Activated T-cell treated with anti-CD3 and anti-CD28 coated beads, Interleukin-2, amount 50 U/mL, for 72 hours (primary cell): ENCODE results near the gene FAM174A. TPM values are rescaled to one million over a fixed set of nuclear protein-coding genes. Genes with fewer than 3 reads are reported as not detected.

Experiments
- ATAC-seq, 2 donors: fragments of 150-1000 bp; cut with Tn5 transposase; replicated peaks in 1 of 2; 2 replicates each; pipeline ENCODE4 v1.10.0; 2021; ENCODE audit warnings: moderate library complexity in 2 of 2, mild to moderate bottlenecking in 1 of 2
- DNase-seq, 2 donors: peaks; one replicate each; pipeline ENCODE4 v3.0.0; 2021 to 2022; ENCODE audit warnings: mixed read lengths in 1 of 2
- H3K27ac Mint-ChIP-seq: one replicate; pipeline ENCODE4 v1.8.0; 2022; ENCODE audit warnings: mild to moderate bottlenecking, moderate library complexity, mixed read lengths
- H3K27me3 Mint-ChIP-seq: one replicate; pipeline ENCODE4 v1.8.0; 2022; ENCODE audit warnings: low read depth, mixed read lengths
- H3K36me3 Mint-ChIP-seq, 2 donors: one replicate each; pipeline ENCODE4 v1.8.0; 2022; ENCODE audit warnings: mixed read lengths in 2 of 2, mild to moderate bottlenecking in 1 of 2; ENCODE audit not compliant: insufficient read depth in 2 of 2
- H3K4me1 Mint-ChIP-seq: one replicate; pipeline ENCODE4 v1.8.0; 2022; ENCODE audit warnings: low read depth, mixed read lengths
- H3K4me3 Mint-ChIP-seq, 2 donors: one replicate each; pipeline ENCODE4 v1.8.0; 2022; ENCODE audit warnings: mild to moderate bottlenecking in 2 of 2, mixed read lengths in 2 of 2, moderate library complexity in 2 of 2
- H3K9me3 Mint-ChIP-seq, 2 donors: one replicate each; pipeline ENCODE4 v1.8.0; 2022; ENCODE audit warnings: mixed read lengths in 2 of 2
- total RNA-seq, 2 donors: library from RNA; stranded (reverse); gene quantifications; one replicate each; pipeline ENCODE4 v1.2.3, GENCODE V29; 2022

Gene FAM174A
- total RNA-seq, 2 donors from 2014 or later: 6.3 to 7.8 TPM

DNA sequence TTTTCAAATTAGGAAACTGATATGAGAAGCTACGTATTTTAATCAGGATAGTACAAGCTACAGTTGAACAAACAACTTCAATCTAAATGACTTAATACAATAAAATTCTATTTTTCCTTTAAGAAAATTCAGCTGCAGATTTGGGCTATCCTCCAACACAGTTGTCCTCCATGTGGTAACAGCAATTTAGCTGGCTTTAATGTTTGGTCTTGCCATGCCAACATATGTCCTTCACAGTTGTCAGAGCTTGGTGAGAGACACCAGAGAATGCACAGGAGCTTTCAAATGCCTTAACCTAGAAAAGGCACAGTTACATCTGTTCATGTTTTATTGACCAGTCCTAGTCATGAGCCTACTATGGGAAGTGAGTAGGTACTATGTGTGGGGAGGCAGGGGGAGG lies 10.8 kb downstream of the FAM174A start:
- peaks cover 14% of the 10 kb centered on the region for H3K4me1 Mint-ChIP-seq
- no peaks in the 10 kb centered on the region for H3K27me3 Mint-ChIP-seq
- ATAC-seq (no peak), DNase-seq (no peak)
- H3K4me3 Mint-ChIP-seq: no peak overlapping the region
- no peak overlapping the region for H3K27ac Mint-ChIP-seq
- H3K36me3 Mint-ChIP-seq: no peaks in the 10 kb centered on the region
- no peaks in the 10 kb centered on the region for H3K9me3 Mint-ChIP-seq

DNA sequence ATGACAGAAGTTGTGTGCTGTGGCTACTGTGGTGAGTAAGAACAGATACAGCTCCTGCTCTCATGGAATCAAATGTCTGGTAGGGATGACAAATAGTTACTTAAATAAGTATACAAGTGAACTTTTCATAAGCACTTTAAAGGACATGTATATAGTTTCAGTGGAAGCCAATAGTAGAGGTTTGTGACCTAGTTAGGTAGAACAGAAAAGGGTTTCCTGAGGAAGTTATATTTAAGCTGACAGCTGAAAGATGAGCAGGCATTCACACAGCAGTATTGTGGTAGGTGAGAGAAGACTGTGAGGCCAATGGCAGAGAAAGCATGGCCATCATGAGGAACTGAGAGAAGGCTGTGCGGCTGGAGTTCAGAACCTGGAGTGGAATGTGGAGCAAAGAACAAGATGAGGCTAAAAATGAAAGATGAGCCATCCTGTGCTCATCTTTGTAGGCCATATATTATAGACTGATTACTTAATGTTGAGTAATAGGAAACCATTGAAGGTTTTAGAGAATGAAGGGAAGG lies 15.4 kb downstream of the FAM174A start:
- no peaks in the 10 kb centered on the region for H3K27me3 Mint-ChIP-seq
- peaks cover 18% of the 10 kb centered on the region for H3K4me1 Mint-ChIP-seq
- ATAC-seq (peak; percentile 40 to 86), DNase-seq (no peak)
- no peaks in the 10 kb centered on the region for H3K9me3 Mint-ChIP-seq
- peak overlapping the region in 1 of 2 donors; percentile 2 for H3K4me3 Mint-ChIP-seq
- H3K36me3 Mint-ChIP-seq: peaks cover 1 to 2% of the 10 kb centered on the region in 2 donors
- peak overlapping the region; percentile 5 for H3K27ac Mint-ChIP-seq

DNA sequence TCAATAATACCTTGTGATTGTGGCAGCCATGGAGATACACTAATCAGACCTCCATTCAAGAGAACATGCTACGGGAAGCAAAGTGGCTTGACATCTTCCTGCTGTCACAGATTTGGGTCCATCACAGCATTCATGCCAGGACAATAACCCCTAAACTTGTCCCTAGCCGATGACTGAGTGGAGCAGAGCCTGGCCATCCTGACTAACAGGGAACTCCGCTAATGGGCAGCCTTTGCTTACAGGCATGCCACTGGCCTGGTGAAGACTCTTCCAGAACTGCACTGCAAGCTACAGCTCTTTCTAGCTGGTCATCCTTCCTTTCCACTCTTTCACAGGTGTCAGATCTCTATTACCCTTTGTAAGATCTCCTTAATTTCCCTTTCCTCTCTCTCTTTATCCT lies 16.0 kb downstream of the FAM174A start:
- ATAC-seq (no peak), DNase-seq (no peak)
- H3K4me3 Mint-ChIP-seq: no peak overlapping the region
- peaks cover 18% of the 10 kb centered on the region for H3K4me1 Mint-ChIP-seq
- H3K9me3 Mint-ChIP-seq: no peaks in the 10 kb centered on the region
- H3K36me3 Mint-ChIP-seq: peaks cover 4% of the 10 kb centered on the region in 2 donors
- H3K27ac Mint-ChIP-seq: no peak overlapping the region
- no peaks in the 10 kb centered on the region for H3K27me3 Mint-ChIP-seq

DNA sequence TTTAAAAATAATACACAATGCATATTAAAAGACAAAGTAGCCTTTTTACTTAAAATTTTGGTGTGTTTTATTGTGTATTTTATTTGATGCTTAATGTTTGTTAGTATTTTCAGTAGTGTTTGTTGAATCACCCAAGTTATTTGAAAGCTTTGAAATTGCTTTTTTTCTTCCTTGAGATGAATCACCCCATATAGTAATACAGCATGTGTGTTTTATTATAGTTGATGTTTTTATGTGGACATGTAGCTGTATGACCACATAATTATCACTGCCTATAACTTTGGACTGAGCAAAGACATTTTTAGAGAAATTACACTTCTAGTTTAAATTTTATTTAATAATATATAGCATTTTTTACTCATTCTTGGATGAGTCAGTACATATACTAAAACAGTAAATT lies 18.0 kb downstream of the FAM174A start:
- Mint-ChIP-seq H3K4me1 (peaks cover 18% of the 10 kb centered on the region), H3K9me3 (peaks cover 0 to 2% of the 10 kb centered on the region in 2 donors), H3K36me3 (peaks cover 4 to 6% of the 10 kb centered on the region in 2 donors), H3K4me3 (no peak overlapping the region), H3K27me3 (no peaks in the 10 kb centered on the region), H3K27ac (no peak overlapping the region)
- no peak for ATAC-seq
- DNase-seq: no peak

DNA sequence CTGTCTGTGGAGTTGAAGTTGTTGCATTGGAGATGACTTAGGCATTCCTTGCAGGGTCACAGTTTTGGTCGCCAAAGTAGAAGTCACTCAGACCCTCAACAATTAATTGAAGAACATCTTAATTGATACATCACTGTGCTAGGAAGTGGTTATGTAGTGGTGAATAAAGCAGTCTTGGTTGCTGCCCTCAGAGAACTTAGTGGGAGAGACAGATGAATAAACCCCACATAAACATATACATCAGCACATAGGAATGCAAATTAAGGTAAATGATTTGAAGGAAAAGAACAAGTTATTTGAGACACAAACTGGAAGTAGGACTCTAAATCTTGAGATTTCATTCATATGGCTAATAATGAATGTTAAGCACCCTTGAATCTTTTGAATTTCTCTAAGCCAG lies 25.7 kb downstream of the FAM174A start:
- no peak for ATAC-seq
- no peaks in the 10 kb centered on the region for H3K4me1 Mint-ChIP-seq
- H3K36me3 Mint-ChIP-seq: peaks cover 9 to 12% of the 10 kb centered on the region in 2 donors
- H3K27me3 Mint-ChIP-seq: no peaks in the 10 kb centered on the region
- no peak for DNase-seq
- peaks cover 2 to 6% of the 10 kb centered on the region in 2 donors for H3K9me3 Mint-ChIP-seq
- H3K4me3 Mint-ChIP-seq: no peak overlapping the region
- no peak overlapping the region for H3K27ac Mint-ChIP-seq

DNA sequence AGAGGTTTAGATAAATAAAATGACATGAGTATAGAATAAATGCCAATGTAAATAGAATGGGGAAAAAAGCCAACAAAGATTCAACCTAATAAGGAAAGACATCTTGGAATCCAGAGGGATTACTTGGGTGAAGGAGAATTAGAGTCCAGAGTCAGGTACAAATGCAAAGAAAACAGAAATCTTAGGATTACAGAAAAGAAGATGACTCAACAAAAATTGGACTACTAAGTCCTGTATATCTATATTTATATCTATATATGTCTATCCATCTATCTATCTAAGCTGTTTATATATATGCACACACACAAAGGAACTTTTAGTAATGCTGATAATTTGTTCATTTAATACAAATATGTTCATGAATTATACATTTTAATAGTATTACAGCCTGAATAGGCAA lies 27.6 kb downstream of the FAM174A start:
- H3K4me3 Mint-ChIP-seq: no peak overlapping the region
- H3K27me3 Mint-ChIP-seq: no peaks in the 10 kb centered on the region
- DNase-seq (no peak), ATAC-seq (no peak)
- H3K9me3 Mint-ChIP-seq: peaks cover 2 to 4% of the 10 kb centered on the region in 2 donors
- H3K4me1 Mint-ChIP-seq: peaks cover 11% of the 10 kb centered on the region
- H3K36me3 Mint-ChIP-seq: peaks cover 9 to 10% of the 10 kb centered on the region in 2 donors
- H3K27ac Mint-ChIP-seq: no peak overlapping the region

DNA sequence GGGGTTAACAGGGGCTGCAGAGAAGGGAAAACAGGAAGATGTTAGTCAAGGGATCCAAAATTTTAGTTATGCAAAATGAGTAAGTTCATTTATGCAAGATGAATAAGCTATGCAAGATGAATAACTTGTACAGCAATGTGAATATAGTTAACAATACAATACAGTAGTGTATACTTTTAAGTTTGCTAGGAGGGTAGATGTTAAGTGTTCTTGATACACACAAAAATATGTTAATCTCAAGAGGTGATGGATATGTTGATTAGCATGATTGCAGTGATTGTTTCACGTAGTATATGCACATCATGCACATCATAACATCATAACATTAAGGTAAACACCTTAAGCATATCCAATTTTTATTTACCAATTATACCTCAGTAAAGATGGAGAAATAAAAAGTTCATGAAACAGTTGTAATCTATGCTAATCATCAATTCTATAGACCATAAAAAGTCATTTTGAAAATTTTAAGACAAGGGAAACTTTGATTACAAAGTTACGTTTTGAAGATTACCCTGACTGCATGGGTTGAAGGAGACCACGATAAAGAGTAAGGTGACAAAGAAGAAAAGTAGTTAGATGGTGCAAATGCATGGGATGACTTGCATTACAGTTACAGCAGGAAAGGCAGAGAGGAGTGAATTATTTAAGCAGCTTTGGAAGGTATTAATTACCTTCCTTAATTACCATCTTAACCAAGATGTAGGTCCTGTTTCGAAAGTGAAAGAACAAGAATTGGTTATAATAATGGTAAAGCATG lies 31.4 kb downstream of the FAM174A start:
- no peak for DNase-seq
- peak; percentile 73 to 95 for ATAC-seq

DNA sequence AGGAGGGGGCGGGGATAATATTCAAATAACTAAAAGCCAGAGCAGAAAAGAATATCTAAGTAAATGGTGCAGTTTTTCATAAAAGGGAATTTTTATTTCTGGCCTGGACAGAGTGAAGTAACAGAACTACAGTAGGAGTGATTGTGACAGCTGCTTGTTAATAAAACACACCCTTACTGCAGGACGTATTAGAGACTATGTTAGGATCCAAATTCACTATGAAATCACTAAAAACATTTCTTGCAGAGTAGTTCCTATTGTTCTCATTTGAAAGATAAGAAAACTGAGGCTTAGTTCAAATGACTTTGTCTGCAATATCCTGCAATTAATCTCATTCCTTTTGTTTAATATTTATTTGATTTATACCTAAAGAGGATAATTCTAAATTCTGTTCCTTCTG lies 39.5 kb downstream of the FAM174A start:
- Mint-ChIP-seq H3K9me3 (peaks cover 0 to 1% of the 10 kb centered on the region in 2 donors), H3K27me3 (no peaks in the 10 kb centered on the region), H3K4me3 (no peak overlapping the region), H3K27ac (no peak overlapping the region), H3K36me3 (peaks cover 3 to 4% of the 10 kb centered on the region in 2 donors), H3K4me1 (no peaks in the 10 kb centered on the region)
- ATAC-seq (no peak), DNase-seq (no peak)

More for the DNA sequence above, 31.4 kb downstream of the FAM174A start:
- Mint-ChIP-seq H3K4me3 (peak overlapping the region; percentile 38 to 68), H3K9me3 (peaks cover 2% of the 10 kb centered on the region in 2 donors), H3K4me1 (peaks cover 11% of the 10 kb centered on the region), H3K36me3 (peaks cover 5 to 6% of the 10 kb centered on the region in 2 donors), H3K27me3 (no peaks in the 10 kb centered on the region), H3K27ac (peak overlapping the region; percentile 4)

DNA sequence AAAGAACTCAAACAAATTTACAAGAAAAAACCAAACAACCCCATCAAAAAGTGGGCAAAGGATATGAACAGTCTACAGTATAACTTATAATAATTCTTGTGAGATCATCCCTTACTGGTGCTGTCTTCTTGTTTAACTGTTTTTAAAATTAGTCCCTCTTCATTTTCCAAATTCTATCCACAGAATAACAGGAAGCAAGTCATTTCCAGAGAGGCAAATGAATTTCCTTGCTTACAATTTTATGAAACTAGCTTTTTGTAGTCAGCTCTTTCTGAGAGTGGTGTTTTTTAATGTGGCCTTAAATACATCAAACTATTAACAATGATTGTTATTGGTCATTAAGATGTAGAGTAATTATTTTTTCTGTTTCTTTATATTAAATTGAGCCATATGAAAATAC lies 40.6 kb downstream of the FAM174A start:
- peaks cover 3 to 4% of the 10 kb centered on the region in 2 donors for H3K36me3 Mint-ChIP-seq

DNA sequence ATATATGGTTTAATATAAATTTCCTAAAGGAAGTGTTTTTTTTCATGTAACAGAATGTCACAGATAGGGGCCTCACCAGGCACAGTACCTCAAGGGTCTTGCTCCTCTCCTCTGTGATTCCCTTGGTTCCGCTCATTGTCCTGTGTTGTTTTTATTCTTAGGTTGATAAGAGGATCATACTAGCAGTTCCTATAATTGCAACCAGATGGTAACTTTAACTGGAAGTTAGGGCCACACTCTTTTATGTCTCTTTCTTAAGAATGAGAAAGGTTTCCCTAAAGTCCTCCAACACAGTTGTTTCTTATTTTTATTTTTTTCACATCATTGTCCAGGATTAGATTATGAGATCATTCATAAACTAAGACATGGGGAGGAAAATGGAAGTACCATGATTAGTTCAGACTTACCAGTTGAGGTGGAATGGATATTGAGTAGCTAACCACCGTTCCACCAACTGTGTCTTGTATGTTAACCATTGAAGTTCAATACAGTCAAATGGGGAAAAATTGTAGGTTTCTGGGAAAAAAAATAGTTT lies 41.1 kb downstream of the FAM174A start:
- H3K27ac Mint-ChIP-seq: no peak overlapping the region
- H3K27me3 Mint-ChIP-seq: no peaks in the 10 kb centered on the region
- no peak overlapping the region for H3K4me3 Mint-ChIP-seq
- DNase-seq (no peak), ATAC-seq (no peak)
- H3K9me3 Mint-ChIP-seq: peaks cover 0 to 1% of the 10 kb centered on the region in 2 donors
- peaks cover 3 to 5% of the 10 kb centered on the region in 2 donors for H3K36me3 Mint-ChIP-seq
- H3K4me1 Mint-ChIP-seq: no peaks in the 10 kb centered on the region

More for the DNA sequence above, 40.6 kb downstream of the FAM174A start:
- Mint-ChIP-seq H3K27me3 (no peaks in the 10 kb centered on the region), H3K4me1 (no peaks in the 10 kb centered on the region), H3K9me3 (peaks cover 0 to 1% of the 10 kb centered on the region in 2 donors), H3K4me3 (no peak overlapping the region), H3K27ac (no peak overlapping the region)
- DNase-seq: no peak
- ATAC-seq: no peak

DNA sequence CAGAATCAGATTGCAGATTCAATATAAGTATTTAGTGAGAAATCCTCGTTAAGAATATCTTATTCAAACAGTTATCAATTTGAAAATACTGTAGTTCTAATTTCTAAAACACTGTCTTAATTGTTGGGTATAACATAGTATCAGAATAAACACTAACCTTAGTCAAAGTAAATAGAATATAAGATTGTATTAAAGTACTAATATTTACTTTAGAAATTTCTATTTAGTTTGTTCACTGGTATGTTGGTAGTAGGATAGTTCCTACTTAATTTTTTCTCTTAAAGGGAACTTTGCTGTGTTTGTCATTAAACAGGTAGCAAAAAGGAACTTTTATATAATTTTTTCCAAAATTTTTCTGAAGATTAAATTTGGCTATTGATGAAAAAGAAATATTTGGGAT lies 42.3 kb downstream of the FAM174A start:
- Mint-ChIP-seq H3K27me3 (no peaks in the 10 kb centered on the region), H3K4me3 (no peak overlapping the region), H3K27ac (no peak overlapping the region), H3K9me3 (peaks cover 0 to 1% of the 10 kb centered on the region in 2 donors), H3K36me3 (peaks cover under 1 to 3% of the 10 kb centered on the region in 2 donors), H3K4me1 (no peaks in the 10 kb centered on the region)
- ATAC-seq (no peak), DNase-seq (no peak)

DNA sequence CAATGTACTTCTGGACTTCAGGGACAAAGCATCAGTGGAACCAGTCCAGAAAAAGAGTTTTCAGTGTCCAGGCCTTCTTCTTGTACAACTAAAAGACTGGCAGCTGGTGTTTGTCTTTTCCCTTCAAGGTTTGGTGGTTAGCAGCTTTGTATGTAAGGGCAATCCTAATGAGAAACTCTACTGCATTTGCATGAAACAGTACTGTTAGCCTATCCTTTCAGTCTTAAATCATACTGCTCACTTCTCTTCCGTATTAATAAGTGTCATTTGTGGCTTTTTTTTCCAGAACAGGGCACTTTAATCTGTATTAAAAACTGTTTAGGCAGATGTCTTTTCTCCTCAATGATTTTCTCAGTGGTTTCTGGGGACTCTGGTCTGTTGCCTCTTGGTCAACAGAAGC lies 48.9 kb downstream of the FAM174A start:
- peak overlapping the region; percentile 55 for H3K27ac Mint-ChIP-seq
- no peaks in the 10 kb centered on the region for H3K27me3 Mint-ChIP-seq
- DNase-seq (no peak), ATAC-seq (no peak)
- H3K4me3 Mint-ChIP-seq: no peak overlapping the region
- H3K36me3 Mint-ChIP-seq: peaks cover 0 to 1% of the 10 kb centered on the region in 2 donors
- H3K9me3 Mint-ChIP-seq: no peaks in the 10 kb centered on the region
- no peaks in the 10 kb centered on the region for H3K4me1 Mint-ChIP-seq

DNA sequence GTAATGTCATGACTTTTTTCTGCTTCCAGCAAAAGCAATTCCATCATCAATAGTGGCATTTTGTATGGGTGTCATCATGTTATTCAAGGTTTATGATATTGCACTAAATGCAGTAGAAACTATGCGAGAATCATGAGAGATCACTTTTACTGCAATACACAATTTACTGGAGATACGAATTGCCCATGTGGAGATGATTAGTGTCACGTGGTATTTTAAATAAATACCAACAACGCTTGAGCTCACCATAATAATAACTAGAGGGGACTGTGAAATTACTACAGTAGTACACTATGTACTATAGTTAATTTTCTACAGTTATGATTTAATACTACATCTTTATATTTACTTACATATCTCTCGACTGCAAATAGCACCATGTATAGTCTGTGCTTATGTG lies 49.7 kb downstream of the FAM174A start:
- no peak for ATAC-seq
- peaks cover 0 to 1% of the 10 kb centered on the region in 2 donors for H3K36me3 Mint-ChIP-seq
- H3K27me3 Mint-ChIP-seq: no peaks in the 10 kb centered on the region
- no peak for DNase-seq
- H3K4me1 Mint-ChIP-seq: no peaks in the 10 kb centered on the region
- H3K9me3 Mint-ChIP-seq: no peaks in the 10 kb centered on the region
- H3K4me3 Mint-ChIP-seq: no peak overlapping the region
- H3K27ac Mint-ChIP-seq: no peak overlapping the region
